HepG2 (cell line): ENCODE data around the gene GRIK2. TPM values are rescaled to one million over a fixed set of nuclear protein-coding genes. Genes with fewer than 3 reads are reported as not detected.

Source experiments
- ATF7 ChIP-seq, 2 experiments: fragments of 450-650 bp in 1 of 2; sonication (generic) in 1 of 2; formaldehyde crosslinking in 1 of 2; IDR thresholded peaks; 2 replicates each; pipeline versions ENCODE4 v1.4.0 to v1.6.1; 2016 to 2020; ENCODE audit warnings: antibody characterized with exemption in 1 of 2, mild to moderate bottlenecking in 1 of 2, missing genetic modification reagents in 1 of 2
- CHD2 ChIP-seq: IDR thresholded peaks from 2 replicates; pipeline ENCODE4 v1.6.1; 2011; ENCODE audit warnings: low read depth, low read length, improper control_type of control experiment
- FOXA3 ChIP-seq: IDR thresholded peaks from 2 replicates; pipeline ENCODE4 v1.6.1; 2016; ENCODE audit warnings: missing genetic modification reagents, missing compliant biosample characterization
- SNAPC4 ChIP-seq: sonication (generic); formaldehyde crosslinking; IDR thresholded peaks from 2 replicates; pipeline ENCODE4 v1.4.0; 2020; ENCODE audit warnings: mild to moderate bottlenecking, missing genetic modification reagents
- ZBTB7B ChIP-seq: sonication (generic); formaldehyde crosslinking; IDR thresholded peaks from 2 replicates; pipeline ENCODE4 v1.4.0; 2020; ENCODE audit warnings: missing genetic modification reagents
- ZNF256 ChIP-seq: sonication (generic); formaldehyde crosslinking; conservative IDR thresholded peaks from 2 replicates; pipeline ENCODE4 v1.4.0; 2020; ENCODE audit warnings: missing genetic modification reagents
- ZNF468 ChIP-seq: sonication (generic); formaldehyde crosslinking; IDR thresholded peaks from 2 replicates; pipeline ENCODE4 v1.8.0; 2022; ENCODE audit warnings: mild to moderate bottlenecking, moderate library complexity, missing genetic modification reagents
- polyA plus RNA-seq, 8 experiments: library from polyadenylated mRNA; depleted of rRNA in 3 of 8; stranded (reverse) in 7 of 8; unstranded in 1 of 8; fragments of >200 nt; fragmentation: Illumina TruSeq in 4 of 8; extraction: Trizol in 4 of 8; gene quantifications; 2 replicates each; pipeline versions ENCODE4 v1.2.1 to v1.2.3, GENCODE V29; 2011 to 2016; ENCODE audit warnings: low read depth in 4 of 8, missing spikeins in 1 of 8, mixed read lengths in 1 of 8; ENCODE audit not compliant: insufficient read depth in 1 of 8
- total RNA-seq, 5 experiments: library from RNA; depleted of rRNA; stranded (reverse); fragments of >200 nt; fragmentation: Illumina TruSeq; extraction: Trizol; gene quantifications; 2 replicates each; pipeline ENCODE4 v1.2.3, GENCODE V29; 2016; ENCODE audit warnings: low read depth in 1 of 5
- TF ChIP-seq, protein P1 (sequence below): sonication (generic); formaldehyde crosslinking; IDR thresholded peaks from 2 replicates; pipeline ENCODE4; 2020; ENCODE audit warnings: missing genetic modification reagents, mild to moderate bottlenecking, borderline replicate concordance

The GRIK2 gene
- total and polyA plus RNA-seq, 2 of the 13 experiments (the other 11 are each of a cell fraction or from before 2014, with no cell fraction given) = not detected

- TF ChIP-seq ZNF468 (no peak), SNAPC4 (CRISPR knock-in tag) (no peak), CHD2 (no peak), ZBTB7B (no peak), FOXA3 (CRISPR knock-in tag) (no peak), ZNF256 (CRISPR knock-in tag) (no peak), ATF7 (IDR thresholded peaks at IDR 0.05) (no peak), ATF7 (CRISPR knock-in tag; IDR thresholded peaks at IDR 0.05) (no peak)
- TF ChIP-seq, protein P1, sequence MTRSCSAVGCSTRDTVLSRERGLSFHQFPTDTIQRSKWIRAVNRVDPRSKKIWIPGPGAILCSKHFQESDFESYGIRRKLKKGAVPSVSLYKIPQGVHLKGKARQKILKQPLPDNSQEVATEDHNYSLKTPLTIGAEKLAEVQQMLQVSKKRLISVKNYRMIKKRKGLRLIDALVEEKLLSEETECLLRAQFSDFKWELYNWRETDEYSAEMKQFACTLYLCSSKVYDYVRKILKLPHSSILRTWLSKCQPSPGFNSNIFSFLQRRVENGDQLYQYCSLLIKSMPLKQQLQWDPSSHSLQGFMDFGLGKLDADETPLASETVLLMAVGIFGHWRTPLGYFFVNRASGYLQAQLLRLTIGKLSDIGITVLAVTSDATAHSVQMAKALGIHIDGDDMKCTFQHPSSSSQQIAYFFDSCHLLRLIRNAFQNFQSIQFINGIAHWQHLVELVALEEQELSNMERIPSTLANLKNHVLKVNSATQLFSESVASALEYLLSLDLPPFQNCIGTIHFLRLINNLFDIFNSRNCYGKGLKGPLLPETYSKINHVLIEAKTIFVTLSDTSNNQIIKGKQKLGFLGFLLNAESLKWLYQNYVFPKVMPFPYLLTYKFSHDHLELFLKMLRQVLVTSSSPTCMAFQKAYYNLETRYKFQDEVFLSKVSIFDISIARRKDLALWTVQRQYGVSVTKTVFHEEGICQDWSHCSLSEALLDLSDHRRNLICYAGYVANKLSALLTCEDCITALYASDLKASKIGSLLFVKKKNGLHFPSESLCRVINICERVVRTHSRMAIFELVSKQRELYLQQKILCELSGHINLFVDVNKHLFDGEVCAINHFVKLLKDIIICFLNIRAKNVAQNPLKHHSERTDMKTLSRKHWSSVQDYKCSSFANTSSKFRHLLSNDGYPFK (CRISPR knock-in tag) = no peak
Measured at GRCh38 chr6:101554231-101554630, 160.7 kb downstream of the GRIK2 start (continued).
